DND-41 (cell line): ENCODE measurements around the gene KCNAB1.

Experiments
- CTCF ChIP-seq: IDR thresholded peaks from 2 replicates; pipeline ENCODE4 v1.5.1; 2012; ENCODE audit warnings: borderline replicate concordance, low read length, moderate library complexity, mild to moderate bottlenecking; ENCODE audit not compliant: poor library complexity, severe bottlenecking; ENCODE audit errors: extremely low read depth
- EZH2 ChIP-seq: IDR thresholded peaks from 3 replicates; pipeline ENCODE4 v1.6.1; 2012; ENCODE audit warnings: borderline replicate concordance, low read depth, mild to moderate bottlenecking, moderate library complexity, low read length, inconsistent platforms; ENCODE audit not compliant: severe bottlenecking

- TF ChIP-seq CTCF (no peak), EZH2 (no peak)
Observed at GRCh38 chr3:156316076-156316475, 195.7 kb downstream of the KCNAB1 start.
